A673 (cell line): ENCODE results near the gene CDC42EP3.

Source experiments
- CTCF ChIP-seq: fragments of 300-800, 200-600 bp; sonication (generic); conservative IDR thresholded peaks from 2 replicates; pipeline ENCODE4 v1.5.1; 2017; ENCODE audit warnings: low read depth, mild to moderate bottlenecking, antibody characterized with exemption, low read length, moderate library complexity, mixed read lengths
- EZH2 ChIP-seq: fragments of 200-600 bp; sonication (generic); IDR thresholded peaks from 2 replicates; pipeline ENCODE4 v1.6.1; 2017; ENCODE audit warnings: borderline replicate concordance, low read depth, mild to moderate bottlenecking, mixed read lengths, antibody characterized with exemption, low read length; ENCODE audit not compliant: poor library complexity, severe bottlenecking

GRCh38 chr2:37599688-37600525 is 71.5 kb downstream of the CDC42EP3 start:
- TF ChIP-seq CTCF (no peak), EZH2 (no peak)
